Fibroblast of mammary gland (primary cell): ENCODE data around the gene SLC43A3.
A peak's percentile ranks its signal among the peaks of the same experiment; 100 is the strongest.

Experiments
- DNase-seq: peaks from one replicate; pipeline ENCODE4 v3.0.0-alpha.2; 2010; ENCODE audit warnings: low read depth
- H3K4me3 ChIP-seq: 2 replicates; pipeline ENCODE4 v1.5.1; 2011; ENCODE audit warnings: low read depth, mild to moderate bottlenecking, low read length, moderate library complexity; ENCODE audit not compliant: control insufficient read depth
- TF ChIP-seq, protein P1 (sequence below): conservative IDR thresholded peaks from 2 replicates; pipeline ENCODE4 v1.5.1; 2011; ENCODE audit warnings: low read depth, low read length, inconsistent platforms; ENCODE audit not compliant: control insufficient read depth, insufficient read depth

Gene SLC43A3

GRCh38 chr11:57464539-57465181 is 37.7 kb upstream of the SLC43A3 start:
- no peak overlapping the region for H3K4me3 ChIP-seq
- TF ChIP-seq, protein P1, sequence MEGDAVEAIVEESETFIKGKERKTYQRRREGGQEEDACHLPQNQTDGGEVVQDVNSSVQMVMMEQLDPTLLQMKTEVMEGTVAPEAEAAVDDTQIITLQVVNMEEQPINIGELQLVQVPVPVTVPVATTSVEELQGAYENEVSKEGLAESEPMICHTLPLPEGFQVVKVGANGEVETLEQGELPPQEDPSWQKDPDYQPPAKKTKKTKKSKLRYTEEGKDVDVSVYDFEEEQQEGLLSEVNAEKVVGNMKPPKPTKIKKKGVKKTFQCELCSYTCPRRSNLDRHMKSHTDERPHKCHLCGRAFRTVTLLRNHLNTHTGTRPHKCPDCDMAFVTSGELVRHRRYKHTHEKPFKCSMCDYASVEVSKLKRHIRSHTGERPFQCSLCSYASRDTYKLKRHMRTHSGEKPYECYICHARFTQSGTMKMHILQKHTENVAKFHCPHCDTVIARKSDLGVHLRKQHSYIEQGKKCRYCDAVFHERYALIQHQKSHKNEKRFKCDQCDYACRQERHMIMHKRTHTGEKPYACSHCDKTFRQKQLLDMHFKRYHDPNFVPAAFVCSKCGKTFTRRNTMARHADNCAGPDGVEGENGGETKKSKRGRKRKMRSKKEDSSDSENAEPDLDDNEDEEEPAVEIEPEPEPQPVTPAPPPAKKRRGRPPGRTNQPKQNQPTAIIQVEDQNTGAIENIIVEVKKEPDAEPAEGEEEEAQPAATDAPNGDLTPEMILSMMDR, result no peak
- DNase-seq, result peak; percentile 57

- TF ChIP-seq, protein P1, result no peak
- no peak overlapping the region for H3K4me3 ChIP-seq
- no peak for DNase-seq
These were observed 37.0 kb upstream of the SLC43A3 start for GRCh38 chr11:57463671-57464538.

- no peak for DNase-seq
These were observed 35.7 kb upstream of the SLC43A3 start for GRCh38 chr11:57462597-57462996.

GRCh38 chr11:57461841-57462489 is 35.0 kb upstream of the SLC43A3 start:
- no peak overlapping the region for H3K4me3 ChIP-seq
- TF ChIP-seq, protein P1, result no peak
- no peak for DNase-seq

More at GRCh38 chr11:57462597-57462996, 35.7 kb upstream of the SLC43A3 start:
- H3K4me3 ChIP-seq, result no peak overlapping the region
- TF ChIP-seq, protein P1, result no peak

- peak overlapping the region; percentile 27 for H3K4me3 ChIP-seq
- TF ChIP-seq, protein P1, result no peak
- DNase-seq, result no peak
These were observed 34.1 kb upstream of the SLC43A3 start for GRCh38 chr11:57460758-57461749.
